PC-3 (cell line): Measurements from ENCODE around the gene CERS6. TPM values are rescaled to one million over a fixed set of nuclear protein-coding genes. Genes with fewer than 3 reads are reported as not detected.

Experiments
- ATAC-seq: fragments of 200-7000 bp; cut with Tn5 transposase; 2 replicates; pipeline ENCODE4 v1.9.1; 2020; ENCODE audit warnings: mild to moderate bottlenecking, moderate library complexity
- BruUV-seq: library from RNA; stranded (reverse); fragments of 400-500 nt; replicated peaks from 2 replicates; lab custom pipeline; 2021; lab: Mats Ljungman, UMichigan
- CTCF ChIA-PET: fragments of 300-600 bp; sonication (Branson Sonifier 250); formaldehyde crosslinking; loops from one replicate; lab custom pipeline; 2022; ENCODE audit warnings: antibody characterized with exemption; lab: Charles Lee
- POLR2A ChIA-PET: fragments of 300-600 bp; sonication (Branson Sonifier 250); formaldehyde crosslinking; loops from one replicate; lab custom pipeline; 2022; ENCODE audit warnings: antibody characterized with exemption; ENCODE audit not compliant: unreplicated experiment; lab: Charles Lee
- DNase-seq: peaks from one replicate; pipeline ENCODE4 v3.0.0-alpha.2; 2015
- H2AFZ ChIP-seq: fragments of 300-600 bp; sonication (generic); 2 replicates; pipeline ENCODE4 v1.6.0; 2016; ENCODE audit warnings: antibody characterized with exemption, low read length
- H3F3A ChIP-seq: fragments of 300-600 bp; sonication (generic); one replicate; pipeline ENCODE4 v1.6.0; 2017; ENCODE audit warnings: antibody characterized with exemption, low read length, control low read depth, mild to moderate bottlenecking; ENCODE audit not compliant: unreplicated experiment
- H3K27ac ChIP-seq: fragments of 300-600 bp; sonication (generic); 2 replicates; pipeline ENCODE4 v1.5.1; 2016; ENCODE audit warnings: mild to moderate bottlenecking, low read length
- H3K27me3 ChIP-seq: fragments of 300-600 bp; sonication (generic); 2 replicates; pipeline ENCODE4 v1.6.1; 2016; ENCODE audit warnings: low read length, mixed read lengths
- H3K36me3 ChIP-seq: fragments of 300-600 bp; sonication (generic); 2 replicates; pipeline ENCODE4 v1.6.1; 2016; ENCODE audit warnings: low read depth, mixed run types, low read length, mixed read lengths
- H3K4me1 ChIP-seq: fragments of 300-600 bp; sonication (generic); 2 replicates; pipeline ENCODE4 v1.5.1; 2016; ENCODE audit warnings: low read length; ENCODE audit not compliant: insufficient read depth
- H3K4me2 ChIP-seq: fragments of 300-600 bp; sonication (generic); 2 replicates; pipeline ENCODE4 v1.6.0; 2016; ENCODE audit warnings: low read length
- H3K4me3 ChIP-seq: fragments of 300-600 bp; sonication (generic); 2 replicates; pipeline ENCODE4 v1.5.1; 2016; ENCODE audit warnings: mild to moderate bottlenecking, low read length, mixed read lengths
- H3K79me2 ChIP-seq: fragments of 300-600 bp; sonication (generic); 2 replicates; pipeline ENCODE4 v1.6.1; 2017; ENCODE audit warnings: low read length, mixed read lengths
- H3K9ac ChIP-seq: fragments of 300-600 bp; sonication (generic); 2 replicates; pipeline ENCODE4 v1.6.0; 2016; ENCODE audit warnings: mild to moderate bottlenecking, low read length
- H3K9me2 ChIP-seq: fragments of 300-600 bp; sonication (generic); replicated peaks from 2 replicates; pipeline ENCODE4 v1.6.1; 2016; ENCODE audit warnings: mixed run types, low read length, mixed read lengths
- H3K9me3 ChIP-seq: fragments of 300-600 bp; sonication (generic); 2 replicates; pipeline ENCODE4 v1.6.1; 2016; ENCODE audit warnings: low read length, mixed read lengths
- H4K20me1 ChIP-seq: fragments of 300-600 bp; sonication (generic); 2 replicates; pipeline ENCODE4 v1.6.1; 2016; ENCODE audit warnings: low read length, mixed read lengths
- CTCF ChIP-seq: fragments of 300-600 bp; sonication (generic); conservative IDR thresholded peaks from 2 replicates; pipeline ENCODE4 v1.5.1; 2017; ENCODE audit warnings: antibody characterized with exemption, low read depth, mild to moderate bottlenecking, low read length
- EZH2 ChIP-seq: fragments of 300-600 bp; sonication (generic); IDR thresholded peaks from one replicate; pipeline ENCODE4 v1.6.1; 2017; ENCODE audit warnings: antibody characterized with exemption, mild to moderate bottlenecking, low read length; ENCODE audit not compliant: unreplicated experiment
- EZH2phosphoT487 ChIP-seq: fragments of 300-600 bp; sonication (generic); IDR thresholded peaks from 2 replicates; pipeline ENCODE4 v1.6.1; 2018; ENCODE audit warnings: mild to moderate bottlenecking, antibody characterized with exemption, low read length, borderline replicate concordance
- intact Hi-C: fragments of 100-400 bp; cut with micrococcal nuclease; formaldehyde crosslinking; loops from 2 replicates; pipeline ENCODE4 v1.9.0; 2023
- total RNA-seq: library from RNA; depleted of rRNA; stranded (reverse); fragments of >200 nt; gene quantifications from 2 replicates; pipeline ENCODE4 v1.2.3, GENCODE V29; 2014

Gene CERS6
- total RNA-seq, 1 experiment from 2014 or later, result 24.2 TPM

GRCh38 chr2:168550670-168551069 is 94.6 kb downstream of the CERS6 start:
- BruUV-seq, result no TSS peak
- Histone ChIP-seq H3K27me3 (no peaks in the 10 kb centered on the region), H3K4me1 (peaks cover 9% of the 10 kb centered on the region), H3K9me3 (no peaks in the 10 kb centered on the region), H3F3A (peaks cover 3% of the 10 kb centered on the region), H3K9me2 (no peaks in the 10 kb centered on the region), H4K20me1 (no peaks in the 10 kb centered on the region), H3K79me2 (peaks cover 9% of the 10 kb centered on the region), H3K4me2 (no peak overlapping the region), H3K36me3 (no peaks in the 10 kb centered on the region), H3K9ac (no peak overlapping the region), H2AFZ (no peak overlapping the region), H3K4me3 (no peak overlapping the region), H3K27ac (no peak overlapping the region)
- no peak for ATAC-seq
- intact Hi-C loops, result no loop called here
- TF ChIP-seq EZH2phosphoT487 (no peak), EZH2 (no peak), CTCF (no peak)
- DNase-seq, result no peak
- CTCF ChIA-PET, result no interaction called here
- POLR2A ChIA-PET, result no interaction called here

GRCh38 chr2:168552450-168552856 is 96.4 kb downstream of the CERS6 start:
- Histone ChIP-seq H3K27me3 (no peaks in the 10 kb centered on the region), H3K9me2 (no peaks in the 10 kb centered on the region), H3K4me1 (no peaks in the 10 kb centered on the region), H3K9me3 (no peaks in the 10 kb centered on the region), H3K9ac (no peak overlapping the region), H2AFZ (no peak overlapping the region), H3F3A (no peaks in the 10 kb centered on the region), H3K4me3 (no peak overlapping the region), H3K36me3 (no peaks in the 10 kb centered on the region), H3K4me2 (no peak overlapping the region), H4K20me1 (no peaks in the 10 kb centered on the region), H3K27ac (no peak overlapping the region), H3K79me2 (no peaks in the 10 kb centered on the region)
- no TSS peak for BruUV-seq
- DNase-seq (no peak), ATAC-seq (no peak)
- CTCF ChIA-PET, result no interaction called here
- intact Hi-C loops, result no loop called here
- POLR2A ChIA-PET, result no interaction called here
- TF ChIP-seq EZH2 (no peak), CTCF (no peak), EZH2phosphoT487 (no peak)

- BruUV-seq, result no TSS peak
- CTCF ChIA-PET, result no interaction called here
- no peaks in the 10 kb centered on the region for H3K79me2 ChIP-seq
Observed at GRCh38 chr2:168555283-168555682, 99.2 kb downstream of the CERS6 start.

More at GRCh38 chr2:168555283-168555682, 99.2 kb downstream of the CERS6 start:
- intact Hi-C loops, result no loop called here
- H3K4me2 ChIP-seq, result no peak overlapping the region
- no peaks in the 10 kb centered on the region for H3K4me1 ChIP-seq
- no peak overlapping the region for H2AFZ ChIP-seq
- H3K27me3 ChIP-seq, result no peaks in the 10 kb centered on the region
- no peaks in the 10 kb centered on the region for H3F3A ChIP-seq
- DNase-seq (no peak), ATAC-seq (no peak)
- TF ChIP-seq CTCF, result no peak
- no peak for TF ChIP-seq EZH2phosphoT487
- TF ChIP-seq EZH2, result no peak
- H3K9ac ChIP-seq, result no peak overlapping the region
- no peaks in the 10 kb centered on the region for H4K20me1 ChIP-seq
- H3K36me3 ChIP-seq, result no peaks in the 10 kb centered on the region
- H3K9me2 ChIP-seq, result no peaks in the 10 kb centered on the region
- no peaks in the 10 kb centered on the region for H3K9me3 ChIP-seq
- H3K4me3 ChIP-seq, result no peak overlapping the region
- POLR2A ChIA-PET, result no interaction called here
- no peak overlapping the region for H3K27ac ChIP-seq
